HepG2 (cell line): ENCODE measurements around the gene TMEM141. TPM values are rescaled to one million over a fixed set of nuclear protein-coding genes. Genes with fewer than 3 reads are reported as not detected.
A peak's percentile ranks its signal among the peaks of the same experiment; 100 is the strongest.

ENCODE experiments used
- ARNT2 ChIP-seq: sonication (generic); formaldehyde crosslinking; IDR thresholded peaks from 2 replicates; pipeline ENCODE4 v1.8.0; 2022; ENCODE audit warnings: mild to moderate bottlenecking, low read depth, missing genetic modification reagents, moderate library complexity
- EP300 ChIP-seq, 3 experiments: sonication (generic) in 1 of 3; formaldehyde crosslinking in 1 of 3; IDR thresholded peaks; 2 replicates each; pipeline versions ENCODE4 v1.5.1 to v1.6.1; 2011 to 2020; ENCODE audit warnings: low read depth in 2 of 3, low read length in 2 of 3, borderline replicate concordance in 1 of 3, improper control_type of control experiment in 1 of 3, mild to moderate bottlenecking in 1 of 3, missing genetic modification reagents in 1 of 3, moderate library complexity in 1 of 3
- MAFG ChIP-seq: sonication (generic); formaldehyde crosslinking; IDR thresholded peaks from 2 replicates; pipeline ENCODE4 v1.5.1; 2020; ENCODE audit warnings: mild to moderate bottlenecking, missing genetic modification reagents
- PLSCR1 ChIP-seq: sonication (generic); formaldehyde crosslinking; IDR thresholded peaks from 2 replicates; pipeline ENCODE4 v1.5.0; 2020; ENCODE audit warnings: missing genetic modification reagents, mild to moderate bottlenecking, borderline replicate concordance
- POLR2A ChIP-seq, 2 experiments: IDR thresholded peaks; 2 replicates each; pipeline ENCODE4 v1.6.1; 2011; ENCODE audit warnings: low read depth in 2 of 2, low read length in 2 of 2, mild to moderate bottlenecking in 1 of 2, moderate library complexity in 1 of 2; ENCODE audit not compliant: insufficient read depth in 1 of 2
- SCMH1 ChIP-seq: sonication (generic); formaldehyde crosslinking; IDR thresholded peaks from 2 replicates; pipeline ENCODE4 v1.9.0; 2021; ENCODE audit warnings: missing genetic modification reagents, mild to moderate bottlenecking, borderline replicate concordance
- SP5 ChIP-seq: IDR thresholded peaks from 2 replicates; pipeline ENCODE4 v1.6.1; 2016; ENCODE audit warnings: low read depth, borderline replicate concordance
- SRSF9 ChIP-seq: fragments of 200-400 bp; formaldehyde crosslinking; IDR thresholded peaks from 2 replicates; pipeline ENCODE4 v1.6.1; 2018; ENCODE audit warnings: borderline replicate concordance, mild to moderate bottlenecking, low read depth, low read length; ENCODE audit not compliant: insufficient read depth, poor library complexity, severe bottlenecking
- STAG1 ChIP-seq: sonication (generic); formaldehyde crosslinking; IDR thresholded peaks from 2 replicates; pipeline ENCODE4 v1.4.0; 2020; ENCODE audit warnings: missing genetic modification reagents
- TAF15 ChIP-seq: fragments of 200-400 bp; formaldehyde crosslinking; IDR thresholded peaks from one replicate; pipeline ENCODE4 v1.6.1; 2018; ENCODE audit warnings: mild to moderate bottlenecking, low read depth, low read length; ENCODE audit not compliant: poor library complexity, severe bottlenecking
- YEATS4 ChIP-seq: sonication (generic); formaldehyde crosslinking; IDR thresholded peaks from 2 replicates; pipeline ENCODE4 v1.4.0; 2020; ENCODE audit warnings: missing genetic modification reagents, borderline replicate concordance
- ZFYVE20 ChIP-seq: sonication (generic); formaldehyde crosslinking; IDR thresholded peaks from 2 replicates; pipeline ENCODE4 v1.8.0; 2023; ENCODE audit warnings: low read depth, mild to moderate bottlenecking, moderate library complexity, missing genetic modification reagents, borderline replicate concordance
- ZNF101 ChIP-seq: sonication (generic); formaldehyde crosslinking; IDR thresholded peaks from 2 replicates; pipeline ENCODE4 v1.4.0; 2020; ENCODE audit warnings: mild to moderate bottlenecking, low read depth, missing genetic modification reagents, borderline replicate concordance
- ZNF205 ChIP-seq: IDR thresholded peaks from 2 replicates; pipeline ENCODE4 v1.6.1; 2018; ENCODE audit warnings: missing biosample characterization, missing genetic modification reagents
- ZNF251 ChIP-seq: sonication (generic); formaldehyde crosslinking; IDR thresholded peaks from 2 replicates; pipeline ENCODE4 v1.9.0; 2021; ENCODE audit warnings: mild to moderate bottlenecking, missing genetic modification reagents
- ZNF543 ChIP-seq: sonication (generic); formaldehyde crosslinking; IDR thresholded peaks from 2 replicates; pipeline ENCODE4 v1.4.0; 2020; ENCODE audit warnings: mild to moderate bottlenecking, missing genetic modification reagents
- ZNF577 ChIP-seq: sonication (generic); formaldehyde crosslinking; IDR thresholded peaks from 2 replicates; pipeline ENCODE4 v1.4.0; 2020; ENCODE audit warnings: mild to moderate bottlenecking, low read depth, missing genetic modification reagents, borderline replicate concordance
- ZNF782 ChIP-seq: sonication (generic); formaldehyde crosslinking; IDR thresholded peaks from 2 replicates; pipeline ENCODE4 v1.4.0; 2020; ENCODE audit warnings: missing genetic modification reagents, mild to moderate bottlenecking, borderline replicate concordance
- polyA plus RNA-seq, 8 experiments: library from polyadenylated mRNA; depleted of rRNA in 3 of 8; stranded (reverse) in 7 of 8; unstranded in 1 of 8; fragments of >200 nt; fragmentation: Illumina TruSeq in 4 of 8; extraction: Trizol in 4 of 8; gene quantifications; 2 replicates each; pipeline versions ENCODE4 v1.2.1 to v1.2.3, GENCODE V29; 2011 to 2016; ENCODE audit warnings: low read depth in 4 of 8, missing spikeins in 1 of 8, mixed read lengths in 1 of 8; ENCODE audit not compliant: insufficient read depth in 1 of 8
- total RNA-seq, 5 experiments: library from RNA; depleted of rRNA; stranded (reverse); fragments of >200 nt; fragmentation: Illumina TruSeq; extraction: Trizol; gene quantifications; 2 replicates each; pipeline ENCODE4 v1.2.3, GENCODE V29; 2016; ENCODE audit warnings: low read depth in 1 of 5
- TF ChIP-seq, protein P1 (sequence below): sonication (generic); formaldehyde crosslinking; IDR thresholded peaks from 2 replicates; pipeline ENCODE4 v1.4.0; 2020; ENCODE audit warnings: missing genetic modification reagents
- TF ChIP-seq, protein P2 (sequence below): sonication (generic); formaldehyde crosslinking; IDR thresholded peaks from 2 replicates; pipeline ENCODE4 v1.8.1; 2023; ENCODE audit warnings: missing genetic modification reagents, inconsistent platforms, borderline replicate concordance

The TMEM141 gene
- total and polyA plus RNA-seq, 2 of the 13 experiments (the other 11 are each of a cell fraction or from before 2014, with no cell fraction given), result 81.0 to 202 TPM

DNA sequence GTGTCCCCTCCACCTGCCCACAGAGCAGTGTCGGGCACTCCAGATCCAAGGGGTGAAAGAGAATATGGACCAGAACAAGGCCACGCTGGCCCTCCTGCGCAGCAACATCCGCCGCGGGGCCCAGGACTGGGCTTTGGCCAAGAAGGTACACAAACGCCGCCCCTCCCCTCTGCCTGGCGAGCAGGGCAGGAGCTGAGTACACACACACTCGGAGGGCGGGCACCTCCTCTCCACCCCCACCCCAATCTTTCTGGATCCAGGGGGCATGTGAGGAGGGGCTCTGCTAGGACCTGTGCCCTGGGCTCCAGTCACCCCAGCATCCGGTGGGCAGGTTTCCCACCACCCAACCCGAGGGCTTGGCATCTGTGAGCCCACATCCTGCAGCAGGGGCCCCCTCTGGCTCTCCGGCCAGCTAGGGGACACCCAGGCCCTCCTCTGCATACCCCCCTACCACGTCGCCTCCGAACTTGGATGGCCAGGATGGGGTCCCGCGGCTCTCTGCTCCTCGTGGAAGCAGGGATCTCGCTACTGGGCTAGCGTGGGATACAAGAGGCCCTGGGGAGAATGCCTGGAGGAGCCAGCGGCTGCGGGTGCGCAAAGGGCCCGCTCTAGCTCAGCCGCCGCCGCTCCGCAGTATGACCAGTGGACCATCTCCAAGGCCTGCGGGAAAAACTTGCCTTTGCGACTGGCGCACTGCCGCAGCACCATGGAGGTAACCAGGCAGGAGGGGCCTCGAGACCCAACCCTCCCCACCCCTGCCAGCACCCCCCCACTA lies 8.1 kb downstream of the TMEM141 start (continued):
- TF ChIP-seq ZNF101 (CRISPR knock-in tag) (no peak; the same call in 1 of the 2 replicates), STAG1 (CRISPR knock-in tag) (no peak; the same call in 1 of the 2 replicates), ZNF543 (peak; percentile 61; the same call in 1 of the 2 replicates), ZNF205 (CRISPR knock-in tag) (peak; percentile 85; the same call in 1 of the 2 replicates), ZNF251 (CRISPR knock-in tag) (no peak), YEATS4 (CRISPR knock-in tag) (peak; percentile 76; the same call in 1 of the 2 replicates), TAF15 (no peak), SP5 (peak; percentile 97), SCMH1 (no peak), EP300 (IDR thresholded peaks at IDR 0.05; ENCODE audit: low read depth in 2 of 2, low read length in 2 of 2) (peak in 1 of 2 experiments; percentile 65; a peak in 2 of 4 replicates), EP300 (CRISPR knock-in tag; IDR thresholded peaks at IDR 0.05; ENCODE audit: borderline replicate concordance) (no peak; the same call in 1 of the 2 replicates), SRSF9 (no peak), ZFYVE20 (no peak), MAFG (no peak), PLSCR1 (CRISPR knock-in tag) (no peak), ZNF577 (CRISPR knock-in tag) (no peak), ARNT2 (CRISPR knock-in tag) (no peak), POLR2A (IDR thresholded peaks at IDR 0.05; ENCODE audit: insufficient read depth in 1 of 2, low read depth in 2 of 2, low read length in 2 of 2) (no peak), ZNF782 (no peak; the same call in 1 of the 2 replicates)
- TF ChIP-seq, protein P1, sequence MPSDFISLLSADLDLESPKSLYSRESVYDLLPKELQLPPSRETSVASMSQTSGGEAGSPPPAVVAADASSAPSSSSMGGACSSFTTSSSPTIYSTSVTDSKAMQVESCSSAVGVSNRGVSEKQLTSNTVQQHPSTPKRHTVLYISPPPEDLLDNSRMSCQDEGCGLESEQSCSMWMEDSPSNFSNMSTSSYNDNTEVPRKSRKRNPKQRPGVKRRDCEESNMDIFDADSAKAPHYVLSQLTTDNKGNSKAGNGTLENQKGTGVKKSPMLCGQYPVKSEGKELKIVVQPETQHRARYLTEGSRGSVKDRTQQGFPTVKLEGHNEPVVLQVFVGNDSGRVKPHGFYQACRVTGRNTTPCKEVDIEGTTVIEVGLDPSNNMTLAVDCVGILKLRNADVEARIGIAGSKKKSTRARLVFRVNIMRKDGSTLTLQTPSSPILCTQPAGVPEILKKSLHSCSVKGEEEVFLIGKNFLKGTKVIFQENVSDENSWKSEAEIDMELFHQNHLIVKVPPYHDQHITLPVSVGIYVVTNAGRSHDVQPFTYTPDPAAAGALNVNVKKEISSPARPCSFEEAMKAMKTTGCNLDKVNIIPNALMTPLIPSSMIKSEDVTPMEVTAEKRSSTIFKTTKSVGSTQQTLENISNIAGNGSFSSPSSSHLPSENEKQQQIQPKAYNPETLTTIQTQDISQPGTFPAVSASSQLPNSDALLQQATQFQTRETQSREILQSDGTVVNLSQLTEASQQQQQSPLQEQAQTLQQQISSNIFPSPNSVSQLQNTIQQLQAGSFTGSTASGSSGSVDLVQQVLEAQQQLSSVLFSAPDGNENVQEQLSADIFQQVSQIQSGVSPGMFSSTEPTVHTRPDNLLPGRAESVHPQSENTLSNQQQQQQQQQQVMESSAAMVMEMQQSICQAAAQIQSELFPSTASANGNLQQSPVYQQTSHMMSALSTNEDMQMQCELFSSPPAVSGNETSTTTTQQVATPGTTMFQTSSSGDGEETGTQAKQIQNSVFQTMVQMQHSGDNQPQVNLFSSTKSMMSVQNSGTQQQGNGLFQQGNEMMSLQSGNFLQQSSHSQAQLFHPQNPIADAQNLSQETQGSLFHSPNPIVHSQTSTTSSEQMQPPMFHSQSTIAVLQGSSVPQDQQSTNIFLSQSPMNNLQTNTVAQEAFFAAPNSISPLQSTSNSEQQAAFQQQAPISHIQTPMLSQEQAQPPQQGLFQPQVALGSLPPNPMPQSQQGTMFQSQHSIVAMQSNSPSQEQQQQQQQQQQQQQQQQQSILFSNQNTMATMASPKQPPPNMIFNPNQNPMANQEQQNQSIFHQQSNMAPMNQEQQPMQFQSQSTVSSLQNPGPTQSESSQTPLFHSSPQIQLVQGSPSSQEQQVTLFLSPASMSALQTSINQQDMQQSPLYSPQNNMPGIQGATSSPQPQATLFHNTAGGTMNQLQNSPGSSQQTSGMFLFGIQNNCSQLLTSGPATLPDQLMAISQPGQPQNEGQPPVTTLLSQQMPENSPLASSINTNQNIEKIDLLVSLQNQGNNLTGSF (CRISPR knock-in tag), result no peak
- TF ChIP-seq, protein P2, sequence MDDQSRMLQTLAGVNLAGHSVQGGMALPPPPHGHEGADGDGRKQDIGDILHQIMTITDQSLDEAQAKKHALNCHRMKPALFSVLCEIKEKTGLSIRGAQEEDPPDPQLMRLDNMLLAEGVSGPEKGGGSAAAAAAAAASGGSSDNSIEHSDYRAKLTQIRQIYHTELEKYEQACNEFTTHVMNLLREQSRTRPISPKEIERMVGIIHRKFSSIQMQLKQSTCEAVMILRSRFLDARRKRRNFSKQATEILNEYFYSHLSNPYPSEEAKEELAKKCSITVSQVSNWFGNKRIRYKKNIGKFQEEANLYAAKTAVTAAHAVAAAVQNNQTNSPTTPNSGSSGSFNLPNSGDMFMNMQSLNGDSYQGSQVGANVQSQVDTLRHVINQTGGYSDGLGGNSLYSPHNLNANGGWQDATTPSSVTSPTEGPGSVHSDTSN (CRISPR knock-in tag), result no peak
